ENCODE results near the gene PRKCE.

DNA sequence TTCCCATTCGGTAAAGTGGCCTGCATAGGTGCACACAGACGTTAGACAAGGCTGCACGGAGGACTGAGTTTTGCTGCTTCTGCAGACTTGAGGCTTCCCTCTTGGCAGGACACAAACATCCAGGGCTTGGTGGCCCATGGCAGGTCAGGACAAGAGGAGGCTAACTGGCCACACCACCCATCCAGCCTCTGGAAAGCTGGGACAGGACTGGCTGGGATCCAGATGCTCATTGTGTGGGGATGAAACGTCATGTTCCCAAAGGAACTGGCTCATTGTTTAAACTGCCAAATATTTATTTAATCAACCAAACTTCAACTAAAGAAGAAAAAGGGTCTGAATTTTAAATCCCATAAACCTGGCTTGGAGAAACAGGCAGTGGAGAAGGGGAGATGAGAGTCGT lies 406.7 kb downstream of the PRKCE start:
- TF ChIP-seq, protein P1, sequence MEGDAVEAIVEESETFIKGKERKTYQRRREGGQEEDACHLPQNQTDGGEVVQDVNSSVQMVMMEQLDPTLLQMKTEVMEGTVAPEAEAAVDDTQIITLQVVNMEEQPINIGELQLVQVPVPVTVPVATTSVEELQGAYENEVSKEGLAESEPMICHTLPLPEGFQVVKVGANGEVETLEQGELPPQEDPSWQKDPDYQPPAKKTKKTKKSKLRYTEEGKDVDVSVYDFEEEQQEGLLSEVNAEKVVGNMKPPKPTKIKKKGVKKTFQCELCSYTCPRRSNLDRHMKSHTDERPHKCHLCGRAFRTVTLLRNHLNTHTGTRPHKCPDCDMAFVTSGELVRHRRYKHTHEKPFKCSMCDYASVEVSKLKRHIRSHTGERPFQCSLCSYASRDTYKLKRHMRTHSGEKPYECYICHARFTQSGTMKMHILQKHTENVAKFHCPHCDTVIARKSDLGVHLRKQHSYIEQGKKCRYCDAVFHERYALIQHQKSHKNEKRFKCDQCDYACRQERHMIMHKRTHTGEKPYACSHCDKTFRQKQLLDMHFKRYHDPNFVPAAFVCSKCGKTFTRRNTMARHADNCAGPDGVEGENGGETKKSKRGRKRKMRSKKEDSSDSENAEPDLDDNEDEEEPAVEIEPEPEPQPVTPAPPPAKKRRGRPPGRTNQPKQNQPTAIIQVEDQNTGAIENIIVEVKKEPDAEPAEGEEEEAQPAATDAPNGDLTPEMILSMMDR (conservative IDR thresholded peaks at IDR 0.05; ENCODE audit: low read depth in 2 of 2): no peak
- TF ChIP-seq JUNB (IDR thresholded peaks at IDR 0.05; ENCODE audit: unreplicated experiment) (no peak), EZH2 (IDR thresholded peaks at IDR 0.05; ENCODE audit: low read depth, unreplicated experiment) (no peak)
